ENCODE measurements around the gene LAMA5.

DNA sequence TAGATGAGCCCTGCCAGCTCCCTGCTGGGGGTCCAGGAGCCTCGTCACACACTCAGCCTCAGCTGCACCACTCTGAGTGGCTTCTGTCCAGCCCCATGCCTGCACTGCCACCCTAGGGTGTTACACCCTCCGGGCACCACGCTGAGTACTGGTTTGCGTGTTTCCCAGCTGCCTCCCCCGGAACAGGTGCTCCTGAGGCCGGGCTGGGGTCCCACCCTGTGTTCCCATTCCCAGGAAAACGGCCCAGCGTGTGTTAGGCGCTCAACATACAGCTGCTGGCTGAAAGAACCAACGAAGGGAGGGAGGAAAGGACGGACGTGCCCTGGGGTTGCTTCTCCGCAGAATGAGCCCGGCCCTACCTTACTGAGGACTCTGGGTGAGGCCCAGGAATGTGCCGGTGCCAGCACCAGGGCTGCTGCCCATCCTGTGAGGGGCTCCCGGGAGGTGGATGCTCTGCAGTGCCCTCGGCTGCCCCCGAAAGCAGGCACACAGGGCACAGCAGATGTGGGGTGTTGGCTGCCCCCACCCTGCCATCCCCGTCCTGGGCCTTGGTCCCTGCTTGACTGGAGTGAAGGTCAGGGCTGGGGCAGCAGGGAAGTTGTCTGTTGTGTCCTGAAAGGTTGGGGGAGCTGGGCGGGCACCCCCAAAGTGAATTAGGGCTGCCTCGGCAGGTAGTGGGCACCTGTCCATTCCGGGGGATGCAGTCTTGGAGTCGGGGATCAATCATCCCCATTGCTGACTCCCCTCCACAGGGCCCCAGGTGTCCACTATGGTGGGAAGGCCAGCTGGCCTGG, 16.3 kb downstream of the LAMA5 start:
- TF ChIP-seq EZH2 (IDR thresholded peaks at IDR 0.05; ENCODE audit: borderline replicate concordance, insufficient read depth, low read depth, low read length, poor library complexity, severe bottlenecking): no peak
- TF ChIP-seq, protein P1, sequence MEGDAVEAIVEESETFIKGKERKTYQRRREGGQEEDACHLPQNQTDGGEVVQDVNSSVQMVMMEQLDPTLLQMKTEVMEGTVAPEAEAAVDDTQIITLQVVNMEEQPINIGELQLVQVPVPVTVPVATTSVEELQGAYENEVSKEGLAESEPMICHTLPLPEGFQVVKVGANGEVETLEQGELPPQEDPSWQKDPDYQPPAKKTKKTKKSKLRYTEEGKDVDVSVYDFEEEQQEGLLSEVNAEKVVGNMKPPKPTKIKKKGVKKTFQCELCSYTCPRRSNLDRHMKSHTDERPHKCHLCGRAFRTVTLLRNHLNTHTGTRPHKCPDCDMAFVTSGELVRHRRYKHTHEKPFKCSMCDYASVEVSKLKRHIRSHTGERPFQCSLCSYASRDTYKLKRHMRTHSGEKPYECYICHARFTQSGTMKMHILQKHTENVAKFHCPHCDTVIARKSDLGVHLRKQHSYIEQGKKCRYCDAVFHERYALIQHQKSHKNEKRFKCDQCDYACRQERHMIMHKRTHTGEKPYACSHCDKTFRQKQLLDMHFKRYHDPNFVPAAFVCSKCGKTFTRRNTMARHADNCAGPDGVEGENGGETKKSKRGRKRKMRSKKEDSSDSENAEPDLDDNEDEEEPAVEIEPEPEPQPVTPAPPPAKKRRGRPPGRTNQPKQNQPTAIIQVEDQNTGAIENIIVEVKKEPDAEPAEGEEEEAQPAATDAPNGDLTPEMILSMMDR (IDR thresholded peaks at IDR 0.05): no peak

All from B cell (primary cell).